CD4-positive, alpha-beta memory T cell (primary cell): ENCODE measurements around the gene RRP15. TPM values are rescaled to one million over a fixed set of nuclear protein-coding genes. Genes with fewer than 3 reads are reported as not detected.

ENCODE experiments used
- CTCF ChIA-PET: fragments of 350-600 bp; sonication (Branson Sonifier 250); formaldehyde crosslinking; loops from one replicate; lab custom pipeline; 2021; ENCODE audit warnings: inconsistent platforms; ENCODE audit not compliant: partially characterized antibody; lab: Charles Lee
- POLR2A ChIA-PET: fragments of 350-600 bp; sonication (Branson Sonifier 250); formaldehyde crosslinking; loops from one replicate; lab custom pipeline; 2021; ENCODE audit not compliant: partially characterized antibody; lab: Charles Lee
- DNase-seq, 5 donors: peaks; one replicate each; pipeline versions ENCODE4 v3.0.0 to v3.0.0-alpha.2; 2020 to 2022; ENCODE audit warnings: mixed read lengths in 1 of 5
- H3K27ac ChIP-seq: one replicate; pipeline ENCODE4 v1.7.0; 2013; ENCODE audit warnings: low read depth, low read length
- H3K27me3 ChIP-seq: 2 replicates; pipeline ENCODE4 v1.7.0; 2013; ENCODE audit warnings: mild to moderate bottlenecking, low read length, moderate library complexity; ENCODE audit not compliant: insufficient read depth
- H3K36me3 ChIP-seq: 2 replicates; pipeline ENCODE4 v1.7.0; 2013; ENCODE audit warnings: mild to moderate bottlenecking, low read length, moderate library complexity; ENCODE audit not compliant: insufficient read depth
- H3K4me1 ChIP-seq: 2 replicates; pipeline ENCODE4 v1.7.0; 2013; ENCODE audit warnings: mild to moderate bottlenecking, low read length, moderate library complexity; ENCODE audit not compliant: insufficient read depth
- H3K4me3 ChIP-seq, 2 donors: one replicate each; pipeline ENCODE4 v1.7.0; 2013; ENCODE audit warnings: low read length in 2 of 2, mild to moderate bottlenecking in 1 of 2
- H3K9me3 ChIP-seq, 2 donors: one replicate each; pipeline ENCODE4 v1.7.0; 2013; ENCODE audit warnings: low read length in 2 of 2, control low read depth in 1 of 2; ENCODE audit not compliant: control insufficient read depth in 1 of 2
- H3K27ac Mint-ChIP-seq, 7 donors: one replicate each; pipeline ENCODE4 v1.8.0; 2020 to 2021; ENCODE audit warnings: mixed read lengths in 7 of 7, mild to moderate bottlenecking in 6 of 7, inconsistent platforms in 3 of 7, moderate library complexity in 3 of 7
- H3K27me3 Mint-ChIP-seq, 2 donors: one replicate each; pipeline ENCODE4 v1.8.0; 2020 to 2021; ENCODE audit warnings: mixed read lengths in 2 of 2
- H3K36me3 Mint-ChIP-seq, 2 donors: one replicate each; pipeline ENCODE4 v1.8.0; 2020 to 2021; ENCODE audit warnings: mixed read lengths in 2 of 2, inconsistent platforms in 1 of 2, mild to moderate bottlenecking in 1 of 2
- H3K4me1 Mint-ChIP-seq, 4 donors: one replicate each; pipeline ENCODE4 v1.8.0; 2020 to 2021; ENCODE audit warnings: mixed read lengths in 4 of 4, mild to moderate bottlenecking in 1 of 4
- H3K4me3 Mint-ChIP-seq, 8 donors: one replicate each; pipeline ENCODE4 v1.8.0; 2020 to 2021; ENCODE audit warnings: mixed read lengths in 8 of 8, mild to moderate bottlenecking in 7 of 8, moderate library complexity in 6 of 8, inconsistent platforms in 3 of 8
- H3K9me3 Mint-ChIP-seq, 8 donors: one replicate each; pipeline ENCODE4 v1.8.0; 2020 to 2021; ENCODE audit warnings: mixed read lengths in 8 of 8, mild to moderate bottlenecking in 5 of 8, inconsistent platforms in 3 of 8, moderate library complexity in 1 of 8
- intact Hi-C: fragments of 100-400 bp; cut with micrococcal nuclease; formaldehyde crosslinking; loops from one replicate; pipeline ENCODE4 v1.15.1; 2023
- polyA plus RNA-seq, 2 donors: library from polyadenylated mRNA; unstranded; fragments of 300-500 nt; fragmentation: Illumina TruSeq; gene quantifications; one replicate each; pipeline ENCODE4 v1.2.3, GENCODE V29; 2021
- total RNA-seq, 2 experiments: library from RNA; stranded (reverse); gene quantifications; one replicate each; pipeline ENCODE4 v1.2.3, GENCODE V29; 2021

The RRP15 gene
- total and polyA plus RNA-seq, 4 experiments from 2014 or later, result 12.8 to 20.7 (median 15.5) TPM

- intact Hi-C loops, result no loop called here
- ChIA-PET CTCF (no interaction called here), POLR2A (no interaction called here)
- Histone ChIP-seq H3K27ac (no peak overlapping the region), H3K4me1 (no peaks in the 10 kb centered on the region), H3K36me3 (no peaks in the 10 kb centered on the region), H3K27me3 (no peaks in the 10 kb centered on the region), H3K4me3 (no peak overlapping the region), H3K9me3 (no peaks in the 10 kb centered on the region)
- Mint-ChIP-seq H3K36me3 (no peaks in the 10 kb centered on the region), H3K4me3 (no peak overlapping the region), H3K4me1 (no peaks in the 10 kb centered on the region), H3K27me3 (peaks cover 0 to 1% of the 10 kb centered on the region in 2 donors), H3K9me3 (no peaks in the 10 kb centered on the region), H3K27ac (no peak overlapping the region)
- no peak for DNase-seq
Observed at GRCh38 chr1:218361298-218362065, 76.4 kb downstream of the RRP15 start.

GRCh38 chr1:218362418-218363076 lies 77.5 kb downstream of the RRP15 start:
- H3K27me3 Mint-ChIP-seq, result peaks cover 0 to 1% of the 10 kb centered on the region in 2 donors
- Histone ChIP-seq H3K4me1 (no peaks in the 10 kb centered on the region), H3K4me3 (no peak overlapping the region), H3K36me3 (no peaks in the 10 kb centered on the region), H3K27me3 (no peaks in the 10 kb centered on the region), H3K9me3 (no peaks in the 10 kb centered on the region), H3K27ac (no peak overlapping the region)
- ChIA-PET POLR2A (no interaction called here), CTCF (no interaction called here)
- H3K9me3 Mint-ChIP-seq, result no peaks in the 10 kb centered on the region
- H3K4me3 Mint-ChIP-seq, result no peak overlapping the region
- intact Hi-C loops, result no loop called here
- H3K36me3 Mint-ChIP-seq, result no peaks in the 10 kb centered on the region
- no peak for DNase-seq
- no peaks in the 10 kb centered on the region for H3K4me1 Mint-ChIP-seq
- H3K27ac Mint-ChIP-seq, result no peak overlapping the region

GRCh38 chr1:218363141-218363540 lies 78.0 kb downstream of the RRP15 start:
- no peaks in the 10 kb centered on the region for H3K36me3 Mint-ChIP-seq
- Histone ChIP-seq H3K27ac (no peak overlapping the region), H3K4me3 (no peak overlapping the region), H3K36me3 (no peaks in the 10 kb centered on the region), H3K4me1 (no peaks in the 10 kb centered on the region), H3K27me3 (no peaks in the 10 kb centered on the region), H3K9me3 (no peaks in the 10 kb centered on the region)
- intact Hi-C loops, result no loop called here
- no peaks in the 10 kb centered on the region for H3K4me1 Mint-ChIP-seq
- no peak for DNase-seq
- peak overlapping the region in 1 of 7 donors; percentile 31 for H3K27ac Mint-ChIP-seq
- CTCF ChIA-PET, result interaction anchor here (1.4 kb wide), 1 partner anchor 34 kb away, joined by 3 read pairs; no protein-coding TSS in a partner anchor
- H3K9me3 Mint-ChIP-seq, result no peaks in the 10 kb centered on the region
- H3K27me3 Mint-ChIP-seq, result peaks cover 0 to 1% of the 10 kb centered on the region in 2 donors
- H3K4me3 Mint-ChIP-seq, result no peak overlapping the region
- POLR2A ChIA-PET, result no interaction called here

GRCh38 chr1:218364028-218364710 lies 79.1 kb downstream of the RRP15 start:
- H3K9me3 Mint-ChIP-seq, result no peaks in the 10 kb centered on the region
- intact Hi-C loops, result no loop called here
- ChIA-PET CTCF (interaction anchor here (1.4 kb wide), 1 partner anchor 35 kb away, joined by 3 read pairs; no protein-coding TSS in a partner anchor), POLR2A (no interaction called here)
- Histone ChIP-seq H3K27me3 (no peaks in the 10 kb centered on the region), H3K4me3 (no peak overlapping the region), H3K9me3 (no peaks in the 10 kb centered on the region), H3K36me3 (no peaks in the 10 kb centered on the region), H3K27ac (no peak overlapping the region), H3K4me1 (no peaks in the 10 kb centered on the region)
- no peak overlapping the region for H3K4me3 Mint-ChIP-seq
- no peaks in the 10 kb centered on the region for H3K4me1 Mint-ChIP-seq
- H3K27me3 Mint-ChIP-seq, result peaks cover 0 to 1% of the 10 kb centered on the region in 2 donors
- no peaks in the 10 kb centered on the region for H3K36me3 Mint-ChIP-seq
- DNase-seq, result no peak
- no peak overlapping the region for H3K27ac Mint-ChIP-seq

GRCh38 chr1:218365226-218365999 lies 80.3 kb downstream of the RRP15 start:
- Histone ChIP-seq H3K9me3 (no peaks in the 10 kb centered on the region), H3K27me3 (no peaks in the 10 kb centered on the region), H3K27ac (no peak overlapping the region), H3K4me1 (no peaks in the 10 kb centered on the region), H3K36me3 (no peaks in the 10 kb centered on the region), H3K4me3 (no peak overlapping the region)
- no peaks in the 10 kb centered on the region for H3K36me3 Mint-ChIP-seq
- ChIA-PET CTCF (interaction anchor here (0.5 kb wide), 1 partner anchor 891 kb away, joined by 3 read pairs; no protein-coding TSS in a partner anchor), POLR2A (interaction anchor here (0.7 kb wide), 1 partner anchor 22 kb away, joined by 3 read pairs; no protein-coding TSS in a partner anchor)
- intact Hi-C loops, result no loop called here
- no peak overlapping the region for H3K4me3 Mint-ChIP-seq
- H3K27me3 Mint-ChIP-seq, result peaks cover 0 to 1% of the 10 kb centered on the region in 2 donors
- no peak overlapping the region for H3K27ac Mint-ChIP-seq
- DNase-seq, result no peak
- H3K4me1 Mint-ChIP-seq, result no peaks in the 10 kb centered on the region
- no peaks in the 10 kb centered on the region for H3K9me3 Mint-ChIP-seq

- Mint-ChIP-seq H3K4me3 (no peak overlapping the region), H3K27ac (no peak overlapping the region), H3K27me3 (peaks cover 0 to 1% of the 10 kb centered on the region in 2 donors), H3K9me3 (no peaks in the 10 kb centered on the region), H3K36me3 (no peaks in the 10 kb centered on the region), H3K4me1 (no peaks in the 10 kb centered on the region)
- no peak for DNase-seq
- intact Hi-C loops, result no loop called here
- Histone ChIP-seq H3K4me3 (no peak overlapping the region), H3K36me3 (no peaks in the 10 kb centered on the region), H3K4me1 (no peaks in the 10 kb centered on the region), H3K27me3 (no peaks in the 10 kb centered on the region), H3K27ac (no peak overlapping the region), H3K9me3 (no peaks in the 10 kb centered on the region)
- ChIA-PET CTCF (no interaction called here), POLR2A (no interaction called here)
Observed at GRCh38 chr1:218366322-218367052, 81.4 kb downstream of the RRP15 start.
